WTC11 (cell line): Measurements from ENCODE around the gene MDM4. TPM values are rescaled to one million over a fixed set of nuclear protein-coding genes. Genes with fewer than 3 reads are reported as not detected.

Experiments
- ATAC-seq: fragments of 200-7000 bp; cut with Tn5 transposase; 2 replicates; pipeline ENCODE4 v1.10.0; 2021; ENCODE audit warnings: mild to moderate bottlenecking, moderate library complexity
- CTCF ChIA-PET: fragments of 300-600 bp; sonication (Branson Sonifier 250); formaldehyde crosslinking; loops from one replicate; lab custom pipeline; 2021; ENCODE audit warnings: antibody characterized with exemption; lab: Charles Lee
- POLR2A ChIA-PET: fragments of 350-600 bp; sonication (Branson Sonifier 250); formaldehyde crosslinking; loops from one replicate; lab custom pipeline; 2021; ENCODE audit warnings: antibody characterized with exemption; lab: Charles Lee
- DNase-seq: peaks from one replicate; pipeline ENCODE4 v3.0.0; 2021; ENCODE audit warnings: low spot score
- H3K27ac Mint-ChIP-seq: 2 replicates; pipeline ENCODE4 v1.8.0; 2021; ENCODE audit warnings: mixed read lengths
- H3K27me3 Mint-ChIP-seq: 2 replicates; pipeline ENCODE4 v1.8.0; 2021; ENCODE audit warnings: low read depth, mild to moderate bottlenecking, moderate library complexity, mixed read lengths
- H3K36me3 Mint-ChIP-seq: 2 replicates; pipeline ENCODE4 v1.8.0; 2021; ENCODE audit warnings: mixed read lengths
- H3K4me1 Mint-ChIP-seq: 2 replicates; pipeline ENCODE4 v1.8.0; 2022; ENCODE audit warnings: mixed read lengths
- H3K4me3 Mint-ChIP-seq: 2 replicates; pipeline ENCODE4 v1.8.0; 2021; ENCODE audit warnings: mild to moderate bottlenecking, moderate library complexity, mixed read lengths
- H3K9me3 Mint-ChIP-seq: 2 replicates; pipeline ENCODE4 v1.8.0; 2021; ENCODE audit warnings: mixed read lengths
- FOXK1 ChIP-seq: sonication (generic); formaldehyde crosslinking; IDR thresholded peaks from 2 replicates; pipeline ENCODE4 v1.8.0; 2022; ENCODE audit warnings: mild to moderate bottlenecking, moderate library complexity, missing genetic modification reagents
- FOXP1 ChIP-seq: sonication (generic); formaldehyde crosslinking; IDR thresholded peaks from 2 replicates; pipeline ENCODE4 v1.8.0; 2022; ENCODE audit warnings: missing genetic modification reagents, mild to moderate bottlenecking, moderate library complexity, borderline replicate concordance
- JAZF1 ChIP-seq: fragments of 250-450 bp; sonication (Bioruptor Pico); IDR thresholded peaks from 2 replicates; pipeline ENCODE4 v1.9.0; 2021; ENCODE audit warnings: moderate library complexity, mild to moderate bottlenecking, inconsistent platforms
- JUN ChIP-seq: sonication (generic); formaldehyde crosslinking; IDR thresholded peaks from 2 replicates; pipeline ENCODE4 v1.8.0; 2023; ENCODE audit warnings: mild to moderate bottlenecking, missing genetic modification reagents
- NFE2L1 ChIP-seq: sonication (generic); formaldehyde crosslinking; IDR thresholded peaks from 2 replicates; pipeline ENCODE4 v1.8.1; 2023; ENCODE audit warnings: missing genetic modification reagents
- NR2C2 ChIP-seq: sonication (generic); formaldehyde crosslinking; IDR thresholded peaks from 2 replicates; pipeline ENCODE4 v1.8.0; 2022; ENCODE audit warnings: mild to moderate bottlenecking, missing genetic modification reagents
- SMAD4 ChIP-seq: sonication (generic); formaldehyde crosslinking; IDR thresholded peaks from 2 replicates; pipeline ENCODE4 v1.8.0; 2022; ENCODE audit warnings: mild to moderate bottlenecking, missing genetic modification reagents
- TEAD1 ChIP-seq: sonication (generic); formaldehyde crosslinking; IDR thresholded peaks from 2 replicates; pipeline ENCODE4 v1.8.0; 2022; ENCODE audit warnings: mild to moderate bottlenecking, missing genetic modification reagents
- ZNF219 ChIP-seq: sonication (generic); formaldehyde crosslinking; IDR thresholded peaks from 2 replicates; pipeline ENCODE4 v1.8.0; 2023; ENCODE audit warnings: missing genetic modification reagents, mild to moderate bottlenecking, borderline replicate concordance
- ZNF416 ChIP-seq: fragments of 250-450 bp; sonication (Bioruptor Pico); IDR thresholded peaks from 2 replicates; pipeline ENCODE4 v1.9.0; 2021; ENCODE audit warnings: mild to moderate bottlenecking, inconsistent platforms
- total RNA-seq: library from RNA; stranded (reverse); gene quantifications from 3 replicates; pipeline ENCODE4 v1.2.3, GENCODE V29; 2021
- TF ChIP-seq, protein P1 (sequence below): sonication (generic); formaldehyde crosslinking; IDR thresholded peaks from 2 replicates; pipeline ENCODE4 v1.8.0; 2022; ENCODE audit warnings: mild to moderate bottlenecking, missing genetic modification reagents
- TF ChIP-seq, protein P2 (sequence below): sonication (generic); formaldehyde crosslinking; conservative IDR thresholded peaks from 2 replicates; pipeline ENCODE4 v1.8.1; 2023; ENCODE audit warnings: mild to moderate bottlenecking, low read depth, missing genetic modification reagents, moderate library complexity
- TF ChIP-seq, protein P3 (sequence below): sonication (generic); formaldehyde crosslinking; IDR thresholded peaks from 2 replicates; pipeline ENCODE4 v1.8.0; 2023; ENCODE audit warnings: mild to moderate bottlenecking, missing genetic modification reagents
- TF ChIP-seq, protein P4 (sequence below): sonication (generic); formaldehyde crosslinking; IDR thresholded peaks from 2 replicates; pipeline ENCODE4 v1.8.1; 2022; ENCODE audit warnings: low read depth, mild to moderate bottlenecking, moderate library complexity, missing genetic modification reagents, borderline replicate concordance
- TF ChIP-seq, protein P5 (sequence below): fragments of 250-450 bp; sonication (Bioruptor Pico); IDR thresholded peaks from 2 replicates; pipeline ENCODE4 v2.1.2; 2022; ENCODE audit warnings: mild to moderate bottlenecking, moderate library complexity

The MDM4 gene
- total RNA-seq, 1 experiment from 2014 or later = 76.2 TPM

DNA sequence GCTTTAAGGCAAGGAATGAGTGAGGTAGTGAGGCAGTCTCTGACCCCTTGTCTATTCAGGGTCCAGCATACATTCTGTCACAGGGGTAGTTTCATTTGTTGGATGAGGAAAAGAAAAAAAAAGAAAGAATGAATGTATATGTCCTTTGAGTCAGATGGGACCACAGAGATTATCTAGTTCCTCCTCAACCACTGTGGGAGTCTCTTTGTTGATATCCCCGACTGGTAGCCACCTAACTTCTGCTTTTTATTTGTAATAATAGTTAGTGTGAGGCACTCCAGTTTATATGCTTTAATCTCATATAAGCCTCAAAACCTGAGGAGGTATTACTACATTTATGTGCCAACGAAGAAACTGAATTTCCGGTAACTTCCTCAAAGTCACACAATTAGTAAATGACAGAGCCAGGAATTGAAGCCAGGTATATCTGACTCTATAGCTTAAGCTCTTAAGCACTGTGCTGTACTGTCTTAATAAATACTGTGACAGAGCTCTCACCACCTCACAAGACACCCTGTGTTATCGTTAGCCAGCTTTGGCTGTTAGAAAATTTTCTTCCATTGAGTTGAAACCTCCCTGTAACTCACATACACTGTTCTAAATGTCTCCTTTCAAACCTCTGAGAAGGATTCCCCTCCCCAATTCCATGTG is 82.2 kb downstream of the MDM4 start:
- DNase-seq = no peak
- CTCF ChIA-PET = interaction anchor here (1.8 kb wide), 1 partner anchor 9 kb away, joined by 5 read pairs; no protein-coding TSS in a partner anchor
- no peaks in the 10 kb centered on the region for H3K36me3 Mint-ChIP-seq
- TF ChIP-seq NR2C2 (CRISPR knock-in tag) (no peak), JAZF1 (CRISPR knock-in tag) (no peak), JUN (CRISPR knock-in tag) (no peak)
- ATAC-seq = no peak
- H3K27ac Mint-ChIP-seq = no peak overlapping the region; the same call in 1 of the 2 replicates
- H3K27me3 Mint-ChIP-seq = peaks cover 5% of the 10 kb centered on the region
- H3K4me1 Mint-ChIP-seq = peaks cover 37% of the 10 kb centered on the region
- H3K4me3 Mint-ChIP-seq = no peak overlapping the region
- H3K9me3 Mint-ChIP-seq = 0 out of 2 replicates have a peak, but pooled peaks cover under 1% of the 10 kb centered on the region
- POLR2A ChIA-PET = no interaction called here

DNA sequence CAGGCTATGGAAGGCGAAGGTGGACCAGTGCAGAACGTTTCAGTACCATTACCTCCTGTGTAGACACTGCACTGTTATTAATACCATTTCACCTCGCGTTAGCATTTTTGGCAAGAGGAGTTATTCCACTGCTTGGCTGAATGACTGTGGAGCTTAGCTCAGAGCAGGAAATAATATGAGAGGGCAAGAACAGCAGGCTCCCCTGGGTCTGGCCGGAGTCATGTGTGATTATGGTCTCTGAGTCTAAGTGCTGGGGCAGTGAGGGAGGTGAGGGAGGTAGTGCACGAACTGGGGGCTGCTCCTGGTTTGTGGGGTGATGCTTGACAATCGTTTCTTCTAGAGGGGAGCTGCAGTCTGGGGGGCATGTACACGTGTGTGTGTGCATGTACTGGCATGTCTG is 82.9 kb downstream of the MDM4 start:
- Mint-ChIP-seq H3K4me3 (no peak overlapping the region), H3K9me3 (peaks cover 6% of the 10 kb centered on the region), H3K27ac (no peak overlapping the region; the same call in 1 of the 2 replicates), H3K4me1 (peaks cover 37% of the 10 kb centered on the region), H3K36me3 (no peaks in the 10 kb centered on the region), H3K27me3 (peaks cover 5% of the 10 kb centered on the region)
- TF ChIP-seq, protein P1, sequence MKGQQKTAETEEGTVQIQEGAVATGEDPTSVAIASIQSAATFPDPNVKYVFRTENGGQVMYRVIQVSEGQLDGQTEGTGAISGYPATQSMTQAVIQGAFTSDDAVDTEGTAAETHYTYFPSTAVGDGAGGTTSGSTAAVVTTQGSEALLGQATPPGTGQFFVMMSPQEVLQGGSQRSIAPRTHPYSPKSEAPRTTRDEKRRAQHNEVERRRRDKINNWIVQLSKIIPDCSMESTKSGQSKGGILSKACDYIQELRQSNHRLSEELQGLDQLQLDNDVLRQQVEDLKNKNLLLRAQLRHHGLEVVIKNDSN = no peak
- TF ChIP-seq ZNF416 (CRISPR knock-in tag) (no peak), NFE2L1 (CRISPR knock-in tag) (no peak), SMAD4 (CRISPR knock-in tag) (no peak), TEAD1 (CRISPR knock-in tag) (no peak), FOXP1 (no peak), FOXK1 (CRISPR knock-in tag) (no peak), ZNF219 (no peak)
- TF ChIP-seq, protein P2, sequence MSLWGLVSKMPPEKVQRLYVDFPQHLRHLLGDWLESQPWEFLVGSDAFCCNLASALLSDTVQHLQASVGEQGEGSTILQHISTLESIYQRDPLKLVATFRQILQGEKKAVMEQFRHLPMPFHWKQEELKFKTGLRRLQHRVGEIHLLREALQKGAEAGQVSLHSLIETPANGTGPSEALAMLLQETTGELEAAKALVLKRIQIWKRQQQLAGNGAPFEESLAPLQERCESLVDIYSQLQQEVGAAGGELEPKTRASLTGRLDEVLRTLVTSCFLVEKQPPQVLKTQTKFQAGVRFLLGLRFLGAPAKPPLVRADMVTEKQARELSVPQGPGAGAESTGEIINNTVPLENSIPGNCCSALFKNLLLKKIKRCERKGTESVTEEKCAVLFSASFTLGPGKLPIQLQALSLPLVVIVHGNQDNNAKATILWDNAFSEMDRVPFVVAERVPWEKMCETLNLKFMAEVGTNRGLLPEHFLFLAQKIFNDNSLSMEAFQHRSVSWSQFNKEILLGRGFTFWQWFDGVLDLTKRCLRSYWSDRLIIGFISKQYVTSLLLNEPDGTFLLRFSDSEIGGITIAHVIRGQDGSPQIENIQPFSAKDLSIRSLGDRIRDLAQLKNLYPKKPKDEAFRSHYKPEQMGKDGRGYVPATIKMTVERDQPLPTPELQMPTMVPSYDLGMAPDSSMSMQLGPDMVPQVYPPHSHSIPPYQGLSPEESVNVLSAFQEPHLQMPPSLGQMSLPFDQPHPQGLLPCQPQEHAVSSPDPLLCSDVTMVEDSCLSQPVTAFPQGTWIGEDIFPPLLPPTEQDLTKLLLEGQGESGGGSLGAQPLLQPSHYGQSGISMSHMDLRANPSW (CRISPR knock-in tag) = no peak
- TF ChIP-seq, protein P3, sequence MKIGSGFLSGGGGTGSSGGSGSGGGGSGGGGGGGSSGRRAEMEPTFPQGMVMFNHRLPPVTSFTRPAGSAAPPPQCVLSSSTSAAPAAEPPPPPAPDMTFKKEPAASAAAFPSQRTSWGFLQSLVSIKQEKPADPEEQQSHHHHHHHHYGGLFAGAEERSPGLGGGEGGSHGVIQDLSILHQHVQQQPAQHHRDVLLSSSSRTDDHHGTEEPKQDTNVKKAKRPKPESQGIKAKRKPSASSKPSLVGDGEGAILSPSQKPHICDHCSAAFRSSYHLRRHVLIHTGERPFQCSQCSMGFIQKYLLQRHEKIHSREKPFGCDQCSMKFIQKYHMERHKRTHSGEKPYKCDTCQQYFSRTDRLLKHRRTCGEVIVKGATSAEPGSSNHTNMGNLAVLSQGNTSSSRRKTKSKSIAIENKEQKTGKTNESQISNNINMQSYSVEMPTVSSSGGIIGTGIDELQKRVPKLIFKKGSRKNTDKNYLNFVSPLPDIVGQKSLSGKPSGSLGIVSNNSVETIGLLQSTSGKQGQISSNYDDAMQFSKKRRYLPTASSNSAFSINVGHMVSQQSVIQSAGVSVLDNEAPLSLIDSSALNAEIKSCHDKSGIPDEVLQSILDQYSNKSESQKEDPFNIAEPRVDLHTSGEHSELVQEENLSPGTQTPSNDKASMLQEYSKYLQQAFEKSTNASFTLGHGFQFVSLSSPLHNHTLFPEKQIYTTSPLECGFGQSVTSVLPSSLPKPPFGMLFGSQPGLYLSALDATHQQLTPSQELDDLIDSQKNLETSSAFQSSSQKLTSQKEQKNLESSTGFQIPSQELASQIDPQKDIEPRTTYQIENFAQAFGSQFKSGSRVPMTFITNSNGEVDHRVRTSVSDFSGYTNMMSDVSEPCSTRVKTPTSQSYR (CRISPR knock-in tag) = no peak
- TF ChIP-seq, protein P4, sequence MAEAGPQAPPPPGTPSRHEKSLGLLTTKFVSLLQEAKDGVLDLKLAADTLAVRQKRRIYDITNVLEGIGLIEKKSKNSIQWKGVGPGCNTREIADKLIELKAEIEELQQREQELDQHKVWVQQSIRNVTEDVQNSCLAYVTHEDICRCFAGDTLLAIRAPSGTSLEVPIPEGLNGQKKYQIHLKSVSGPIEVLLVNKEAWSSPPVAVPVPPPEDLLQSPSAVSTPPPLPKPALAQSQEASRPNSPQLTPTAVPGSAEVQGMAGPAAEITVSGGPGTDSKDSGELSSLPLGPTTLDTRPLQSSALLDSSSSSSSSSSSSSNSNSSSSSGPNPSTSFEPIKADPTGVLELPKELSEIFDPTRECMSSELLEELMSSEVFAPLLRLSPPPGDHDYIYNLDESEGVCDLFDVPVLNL (CRISPR knock-in tag) = no peak
- TF ChIP-seq, protein P5, sequence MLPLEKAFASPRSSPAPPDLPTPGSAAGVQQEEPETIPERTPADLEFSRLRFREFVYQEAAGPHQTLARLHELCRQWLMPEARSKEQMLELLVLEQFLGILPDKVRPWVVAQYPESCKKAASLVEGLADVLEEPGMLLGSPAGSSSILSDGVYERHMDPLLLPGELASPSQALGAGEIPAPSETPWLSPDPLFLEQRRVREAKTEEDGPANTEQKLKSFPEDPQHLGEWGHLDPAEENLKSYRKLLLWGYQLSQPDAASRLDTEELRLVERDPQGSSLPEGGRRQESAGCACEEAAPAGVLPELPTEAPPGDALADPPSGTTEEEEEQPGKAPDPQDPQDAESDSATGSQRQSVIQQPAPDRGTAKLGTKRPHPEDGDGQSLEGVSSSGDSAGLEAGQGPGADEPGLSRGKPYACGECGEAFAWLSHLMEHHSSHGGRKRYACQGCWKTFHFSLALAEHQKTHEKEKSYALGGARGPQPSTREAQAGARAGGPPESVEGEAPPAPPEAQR (CRISPR knock-in tag) = no peak
- DNase-seq (no peak), ATAC-seq (no peak)
- POLR2A ChIA-PET = no interaction called here
- CTCF ChIA-PET = interaction anchor here (1.0 to 2.6 kb wide), 4 partner anchors 10 to 116 kb away, joined by 3 to 6 read pairs (median 4); no protein-coding TSS in a partner anchor
